NB4 (cell line): Measurements from ENCODE around the gene MOGAT2.

Experiments
- DNase-seq: peaks from one replicate; pipeline ENCODE4 v3.0.0; 2010; ENCODE audit warnings: low read depth
- H3K4me3 ChIP-seq: one replicate; pipeline ENCODE4 v1.5.1; 2011; ENCODE audit warnings: mild to moderate bottlenecking, low read depth, low read length, moderate library complexity
- CTCF ChIP-seq: IDR thresholded peaks from one replicate; pipeline ENCODE4 v1.5.1; 2012; ENCODE audit warnings: low read depth, low read length
- MAX ChIP-seq: IDR thresholded peaks from 2 replicates; pipeline ENCODE4 v1.6.1; 2011; ENCODE audit warnings: low read depth, low read length
- MYC ChIP-seq: IDR thresholded peaks from 2 replicates; pipeline ENCODE4 v1.6.1; 2011; ENCODE audit warnings: low read depth, low read length
- POLR2A ChIP-seq: IDR thresholded peaks from 2 replicates; pipeline ENCODE4 v1.6.1; 2011; ENCODE audit warnings: mild to moderate bottlenecking; ENCODE audit not compliant: insufficient read length; ENCODE audit errors: extremely low read depth

Gene MOGAT2

GRCh38 chr11:75717608-75718418 is at the start of gene MOGAT2:
MOGAT2 (plus strand) TSS chr11:75717838; CDS start chr11:75717889, 51 bp downstream.
- no peak for DNase-seq
- TF ChIP-seq POLR2A, result no peak
- H3K4me3 ChIP-seq, result no peak within 1 kb of the TSS

GRCh38 chr11:75668451-75669297 is 49.0 kb upstream of the MOGAT2 start, which contains the start of gene MAP6:
MAP6 (minus strand) TSS chr11:75669038; CDS start chr11:75668369, 669 bp downstream.
- H3K4me3 ChIP-seq, result no peak within 1 kb of the TSS
- DNase-seq, result peak; percentile 36
- TF ChIP-seq MYC (no peak), CTCF (no peak), MAX (no peak), POLR2A (no peak)

GRCh38 chr11:75673977-75674582 is 43.6 kb upstream of the MOGAT2 start:
- peak; percentile 64 for DNase-seq
- TF ChIP-seq MAX, result no peak
- no peak for TF ChIP-seq CTCF
- TF ChIP-seq POLR2A, result no peak
- no peak for TF ChIP-seq MYC
- H3K4me3 ChIP-seq, result no peak overlapping the region

- H3K4me3 ChIP-seq, result no peak overlapping the region
- DNase-seq, result no peak
- TF ChIP-seq MYC (no peak), MAX (no peak), CTCF (no peak), POLR2A (no peak)
Measured at GRCh38 chr11:75677275-75677674, 40.4 kb upstream of the MOGAT2 start.

- DNase-seq, result no peak
- H3K4me3 ChIP-seq, result no peak overlapping the region
- TF ChIP-seq MAX (no peak), MYC (no peak), POLR2A (no peak), CTCF (no peak)
Measured at GRCh38 chr11:75677909-75678308, 39.7 kb upstream of the MOGAT2 start.

- TF ChIP-seq POLR2A (no peak), MAX (no peak), CTCF (no peak), MYC (no peak)
- DNase-seq, result no peak
- no peak overlapping the region for H3K4me3 ChIP-seq
Measured at GRCh38 chr11:75678620-75679259, 38.9 kb upstream of the MOGAT2 start.
